ENCODE data around the gene ORMDL3. TPM values are rescaled to one million over a fixed set of nuclear protein-coding genes. Genes with fewer than 3 reads are reported as not detected.

The ORMDL3 gene
- total RNA-seq, 1 experiment from 2014 or later, result 55.1 TPM

GRCh38 chr17:39968761-39969160, 41.4 kb upstream of the ORMDL3 start:
- DNase-seq (ENCODE audit: low read depth, low spot score) (no peak), ATAC-seq (no peak)
- BruUV-seq (replicated peaks), result no TSS peak
- no peaks in the 10 kb centered on the region for H3K36me3 ChIP-seq (ENCODE audit: control insufficient read depth, insufficient read depth, low read length)
- H3K4me1 ChIP-seq (ENCODE audit: control insufficient read depth, insufficient read depth, low read length), result no peaks in the 10 kb centered on the region
- intact Hi-C loops (cut with micrococcal nuclease; ENCODE audit: unreplicated experiment), result no loop called here
- TF ChIP-seq TCF7L2 (IDR thresholded peaks at IDR 0.05; ENCODE audit: low read depth, low read length), result no peak
- no peak for TF ChIP-seq SIN3A (IDR thresholded peaks at IDR 0.05; ENCODE audit: borderline replicate concordance, insufficient read depth, low read depth, low read length)
- no peak for TF ChIP-seq CTCF (IDR thresholded peaks at IDR 0.05)
- TF ChIP-seq POLR2AphosphoS5 (IDR thresholded peaks at IDR 0.05; ENCODE audit: low read depth, low read length), result no peak
- no peak for TF ChIP-seq REST (IDR thresholded peaks at IDR 0.05; ENCODE audit: insufficient read depth in 1 of 2, low read depth in 2 of 2, low read length in 1 of 2)
- H3K9me3 ChIP-seq (ENCODE audit: control insufficient read depth, insufficient read depth, low read depth, low read length), result no peaks in the 10 kb centered on the region
- ChIA-PET POLR2A (no interaction called here), CTCF (interaction anchor here (0.6 kb wide), 1 partner anchor 297 kb away, joined by 5 read pairs; no protein-coding TSS in a partner anchor)
- no peak overlapping the region for H3K4me3 ChIP-seq (ENCODE audit: low read depth in 2 of 2, low read length in 2 of 2)
- no peak overlapping the region for H3K27ac ChIP-seq (ENCODE audit: low read length)
- in situ Hi-C loops (cut with HindIII; ENCODE audit: low pct_unique_long_range_greater_than_20kb, low sequenced_read_pairs), result no loop called here
- no peaks in the 10 kb centered on the region; the same call in 1 of the 2 replicates for H3K27me3 ChIP-seq (ENCODE audit: control insufficient read depth, insufficient read depth, low read length)

GRCh38 chr17:39966771-39967170, 39.4 kb upstream of the ORMDL3 start:
- DNase-seq (ENCODE audit: low read depth, low spot score), result no peak
- BruUV-seq (replicated peaks), result no TSS peak
- TF ChIP-seq POLR2AphosphoS5 (IDR thresholded peaks at IDR 0.05; ENCODE audit: low read depth, low read length) (no peak), SIN3A (IDR thresholded peaks at IDR 0.05; ENCODE audit: borderline replicate concordance, insufficient read depth, low read depth, low read length) (no peak), REST (IDR thresholded peaks at IDR 0.05; ENCODE audit: insufficient read depth in 1 of 2, low read depth in 2 of 2, low read length in 1 of 2) (no peak), TCF7L2 (IDR thresholded peaks at IDR 0.05; ENCODE audit: low read depth, low read length) (no peak), CTCF (IDR thresholded peaks at IDR 0.05) (no peak)
- in situ Hi-C loops (cut with HindIII; ENCODE audit: low pct_unique_long_range_greater_than_20kb, low sequenced_read_pairs) (no loop called here), intact Hi-C loops (cut with micrococcal nuclease; ENCODE audit: unreplicated experiment) (no loop called here)
- ATAC-seq, result no peak
- no peak overlapping the region for H3K27ac ChIP-seq (ENCODE audit: low read length)
- H3K9me3 ChIP-seq (ENCODE audit: control insufficient read depth, insufficient read depth, low read depth, low read length), result no peaks in the 10 kb centered on the region
- no peaks in the 10 kb centered on the region; the same call in 1 of the 2 replicates for H3K27me3 ChIP-seq (ENCODE audit: control insufficient read depth, insufficient read depth, low read length)
- no peaks in the 10 kb centered on the region for H3K36me3 ChIP-seq (ENCODE audit: control insufficient read depth, insufficient read depth, low read length)
- POLR2A ChIA-PET, result no interaction called here
- CTCF ChIA-PET, result no interaction called here
- no peaks in the 10 kb centered on the region for H3K4me1 ChIP-seq (ENCODE audit: control insufficient read depth, insufficient read depth, low read length)
- no peak overlapping the region for H3K4me3 ChIP-seq (ENCODE audit: low read depth in 2 of 2, low read length in 2 of 2)
